ENCODE data around the gene ARID1B.

Gene ARID1B

DNA sequence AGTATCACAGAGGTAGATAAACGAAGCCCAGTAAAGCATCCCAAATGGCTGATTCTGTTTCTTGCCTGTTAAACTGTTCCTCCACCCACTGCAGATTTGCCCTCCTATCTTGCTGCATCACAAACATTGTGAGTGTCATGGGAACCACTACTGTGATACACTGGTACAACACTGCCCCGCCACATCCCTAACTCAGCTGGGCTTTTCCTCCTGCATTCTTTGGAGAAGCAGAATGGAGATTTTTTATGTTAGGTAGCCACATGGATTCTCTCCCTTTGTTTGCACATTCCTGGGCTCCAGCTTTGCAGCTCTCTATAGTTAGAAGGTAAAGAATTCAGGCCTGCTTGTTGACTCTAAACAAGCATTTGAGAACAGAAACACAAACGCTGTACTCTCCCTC, 312.1 kb downstream of the ARID1B start:
- TF ChIP-seq, protein P1, sequence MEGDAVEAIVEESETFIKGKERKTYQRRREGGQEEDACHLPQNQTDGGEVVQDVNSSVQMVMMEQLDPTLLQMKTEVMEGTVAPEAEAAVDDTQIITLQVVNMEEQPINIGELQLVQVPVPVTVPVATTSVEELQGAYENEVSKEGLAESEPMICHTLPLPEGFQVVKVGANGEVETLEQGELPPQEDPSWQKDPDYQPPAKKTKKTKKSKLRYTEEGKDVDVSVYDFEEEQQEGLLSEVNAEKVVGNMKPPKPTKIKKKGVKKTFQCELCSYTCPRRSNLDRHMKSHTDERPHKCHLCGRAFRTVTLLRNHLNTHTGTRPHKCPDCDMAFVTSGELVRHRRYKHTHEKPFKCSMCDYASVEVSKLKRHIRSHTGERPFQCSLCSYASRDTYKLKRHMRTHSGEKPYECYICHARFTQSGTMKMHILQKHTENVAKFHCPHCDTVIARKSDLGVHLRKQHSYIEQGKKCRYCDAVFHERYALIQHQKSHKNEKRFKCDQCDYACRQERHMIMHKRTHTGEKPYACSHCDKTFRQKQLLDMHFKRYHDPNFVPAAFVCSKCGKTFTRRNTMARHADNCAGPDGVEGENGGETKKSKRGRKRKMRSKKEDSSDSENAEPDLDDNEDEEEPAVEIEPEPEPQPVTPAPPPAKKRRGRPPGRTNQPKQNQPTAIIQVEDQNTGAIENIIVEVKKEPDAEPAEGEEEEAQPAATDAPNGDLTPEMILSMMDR (IDR thresholded peaks at IDR 0.05; ENCODE audit: borderline replicate concordance, control extremely low read depth, extremely low read depth, insufficient read depth, missing control alignments), result no peak
- no peak for DNase-seq (ENCODE audit: low spot score)
- in situ Hi-C loops (cut with MboI; ENCODE audit: low sequenced_read_pairs, unreplicated experiment), result no loop called here

DNA sequence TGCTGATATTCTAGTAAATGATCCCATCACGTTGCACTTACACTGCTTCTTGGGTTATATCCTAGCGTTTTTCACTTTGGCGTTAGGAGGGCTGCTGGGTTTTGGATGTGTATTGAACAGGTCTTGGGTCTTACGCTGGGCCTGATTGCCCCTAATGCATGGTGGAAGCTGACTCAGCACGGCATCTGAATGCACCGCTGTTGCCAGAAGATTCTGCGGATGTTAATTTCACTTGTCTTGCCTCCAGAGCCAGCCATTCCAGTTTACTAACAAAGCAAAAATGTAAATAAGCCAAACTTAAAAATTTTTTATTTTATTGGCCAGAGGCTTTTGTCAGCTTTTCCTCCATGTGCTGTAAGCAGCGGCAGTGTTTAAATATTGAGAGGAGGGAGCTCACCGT, 312.7 kb downstream of the ARID1B start:
- no peak for DNase-seq (ENCODE audit: low spot score)
- TF ChIP-seq, protein P1 (IDR thresholded peaks at IDR 0.05; ENCODE audit: borderline replicate concordance, control extremely low read depth, extremely low read depth, insufficient read depth, missing control alignments), result no peak
- in situ Hi-C loops (cut with MboI; ENCODE audit: low sequenced_read_pairs, unreplicated experiment), result no loop called here

- DNase-seq (ENCODE audit: low spot score), result no peak
- TF ChIP-seq, protein P1 (IDR thresholded peaks at IDR 0.05; ENCODE audit: borderline replicate concordance, control extremely low read depth, extremely low read depth, insufficient read depth, missing control alignments), result no peak
- in situ Hi-C loops (cut with MboI; ENCODE audit: low sequenced_read_pairs, unreplicated experiment), result no loop called here
Measured at GRCh38 chr6:157090736-157091135, 313.6 kb downstream of the ARID1B start.

- in situ Hi-C loops (cut with MboI; ENCODE audit: low sequenced_read_pairs, unreplicated experiment), result no loop called here
- no peak for DNase-seq (ENCODE audit: low spot score)
- TF ChIP-seq, protein P1 (IDR thresholded peaks at IDR 0.05; ENCODE audit: borderline replicate concordance, control extremely low read depth, extremely low read depth, insufficient read depth, missing control alignments), result no peak
Measured at GRCh38 chr6:157091243-157091642, 314.1 kb downstream of the ARID1B start.

GRCh38 chr6:157091856-157092460, 314.8 kb downstream of the ARID1B start:
- DNase-seq (ENCODE audit: low spot score), result no peak
- in situ Hi-C loops (cut with MboI; ENCODE audit: low sequenced_read_pairs, unreplicated experiment), result no loop called here
- TF ChIP-seq, protein P1 (IDR thresholded peaks at IDR 0.05; ENCODE audit: borderline replicate concordance, control extremely low read depth, extremely low read depth, insufficient read depth, missing control alignments), result no peak

DNA sequence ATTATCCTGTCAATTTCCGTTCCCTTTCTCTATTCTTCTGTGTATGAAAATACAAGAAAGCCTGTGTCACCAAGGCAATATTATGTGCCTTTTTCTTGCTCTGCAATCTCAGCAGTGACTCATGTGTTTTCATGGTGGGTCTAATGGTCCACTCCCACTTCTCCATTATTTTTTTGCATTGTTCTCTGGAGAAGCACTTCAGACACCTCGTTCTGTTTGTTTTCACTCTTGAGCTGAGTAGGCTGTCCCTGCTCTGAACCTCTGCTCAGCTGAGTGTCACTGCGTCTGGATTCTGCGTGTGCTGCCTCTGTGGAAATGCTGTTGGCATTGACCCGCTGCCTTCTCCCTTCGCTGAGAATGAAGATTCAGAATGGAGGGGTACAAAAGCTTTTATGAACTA, 315.6 kb downstream of the ARID1B start:
- DNase-seq (ENCODE audit: low spot score), result no peak
- TF ChIP-seq, protein P1 (IDR thresholded peaks at IDR 0.05; ENCODE audit: borderline replicate concordance, control extremely low read depth, extremely low read depth, insufficient read depth, missing control alignments), result no peak
- in situ Hi-C loops (cut with MboI; ENCODE audit: low sequenced_read_pairs, unreplicated experiment), result no loop called here
